Skin of body (tissue), 2 donors: ENCODE data around the gene ANKHD1. TPM values are rescaled to one million over a fixed set of nuclear protein-coding genes. Genes with fewer than 3 reads are reported as not detected.

ENCODE experiments used
- DNase-seq: peaks from one replicate; lab custom pipeline; 2025; lab: John Stamatoyannopoulos, UW
- total RNA-seq: library from RNA; depleted of rRNA; stranded (reverse); fragments of >200 nt; gene quantifications from one replicate; pipeline ENCODE4 v1.2.3, GENCODE V29; 2014

Gene ANKHD1
- total RNA-seq, result 132 TPM

- DNase-seq, result peak; percentile 100
These were observed at the start of gene ANKHD1 for GRCh38 chr5:140401362-140402257. ANKHD1 (plus strand) TSS chr5:140401833; CDS start chr5:140401968, 135 bp downstream.

DNA sequence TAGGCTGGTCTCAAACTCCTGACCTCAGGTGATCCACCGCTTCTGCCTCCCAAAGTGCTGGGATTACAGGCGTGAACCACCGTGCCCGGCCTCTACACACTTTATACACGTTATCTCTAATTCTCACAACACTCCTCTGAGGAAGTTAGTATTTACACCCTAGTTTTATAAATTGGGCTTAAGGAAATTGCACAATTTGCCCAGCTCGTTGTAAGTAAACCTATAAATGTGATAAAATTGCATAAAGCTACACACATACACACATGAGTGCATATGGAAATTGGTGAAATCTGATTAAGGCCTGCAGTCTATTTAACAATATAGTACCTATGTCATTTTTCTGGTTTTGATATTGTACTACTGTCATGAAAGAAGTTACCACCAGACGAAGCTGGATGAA, 46.1 kb upstream of the ANKHD1 start:
- DNase-seq, result no peak

DNA sequence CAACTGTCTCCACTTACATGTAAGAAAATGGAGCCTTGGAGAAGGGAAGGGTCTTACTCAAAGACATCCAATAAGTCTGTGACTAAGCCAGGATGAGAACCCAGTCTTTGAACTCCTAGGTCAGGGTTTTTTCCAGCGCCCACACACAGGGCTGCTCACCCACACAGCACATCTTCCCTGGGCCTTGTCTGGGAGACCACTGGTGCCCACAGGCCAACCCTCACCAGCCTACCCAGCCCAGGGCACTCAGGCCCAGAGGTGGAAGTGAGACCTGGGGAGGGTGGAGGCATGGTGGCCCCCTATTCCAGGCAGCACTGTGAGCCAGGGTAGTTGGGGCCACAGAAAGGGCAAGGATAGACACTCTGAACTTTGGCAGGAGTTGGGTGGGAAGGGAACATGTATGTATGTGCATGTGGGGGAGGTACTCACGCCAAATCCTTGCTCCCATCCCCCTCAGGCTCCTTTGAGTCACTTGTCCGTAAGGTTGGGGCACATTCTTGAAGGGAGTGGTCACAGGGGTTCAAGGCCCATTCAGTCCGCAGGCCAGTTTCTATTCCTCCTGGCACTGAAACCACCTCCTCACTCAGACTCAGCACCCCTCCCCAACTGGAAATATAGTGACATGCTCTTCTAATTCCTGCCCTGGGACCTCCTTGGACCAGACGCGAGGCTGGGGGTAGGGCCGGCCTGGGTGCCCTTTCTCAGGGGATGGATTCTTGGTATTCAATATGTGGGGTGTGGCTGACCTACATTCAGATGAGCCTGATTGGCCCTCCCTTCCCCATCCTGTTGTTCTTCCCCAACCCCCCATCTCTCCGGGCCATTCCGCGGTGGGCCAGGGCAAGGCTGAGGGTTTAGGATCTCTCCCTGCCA, 44.5 kb upstream of the ANKHD1 start:
- no peak for DNase-seq

DNA sequence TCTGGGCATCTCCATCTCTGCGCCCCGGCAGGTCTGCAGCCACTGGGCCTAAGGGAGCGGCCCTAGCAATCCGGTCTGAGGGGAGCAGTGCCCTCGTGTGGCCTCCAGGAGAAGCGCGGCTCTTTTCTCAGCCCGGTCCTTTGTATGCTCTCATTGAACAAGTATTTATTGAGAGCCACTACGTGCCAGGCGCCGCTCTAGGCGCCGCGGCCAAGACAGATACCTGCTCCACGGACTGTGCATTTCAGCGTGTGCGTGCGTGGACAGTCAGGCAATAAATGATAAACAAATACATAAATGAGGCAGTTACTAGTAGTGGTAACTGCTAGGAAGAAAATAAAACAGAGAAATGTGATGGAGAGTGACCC, 43.9 kb upstream of the ANKHD1 start:
- peak; percentile 70 for DNase-seq

DNA sequence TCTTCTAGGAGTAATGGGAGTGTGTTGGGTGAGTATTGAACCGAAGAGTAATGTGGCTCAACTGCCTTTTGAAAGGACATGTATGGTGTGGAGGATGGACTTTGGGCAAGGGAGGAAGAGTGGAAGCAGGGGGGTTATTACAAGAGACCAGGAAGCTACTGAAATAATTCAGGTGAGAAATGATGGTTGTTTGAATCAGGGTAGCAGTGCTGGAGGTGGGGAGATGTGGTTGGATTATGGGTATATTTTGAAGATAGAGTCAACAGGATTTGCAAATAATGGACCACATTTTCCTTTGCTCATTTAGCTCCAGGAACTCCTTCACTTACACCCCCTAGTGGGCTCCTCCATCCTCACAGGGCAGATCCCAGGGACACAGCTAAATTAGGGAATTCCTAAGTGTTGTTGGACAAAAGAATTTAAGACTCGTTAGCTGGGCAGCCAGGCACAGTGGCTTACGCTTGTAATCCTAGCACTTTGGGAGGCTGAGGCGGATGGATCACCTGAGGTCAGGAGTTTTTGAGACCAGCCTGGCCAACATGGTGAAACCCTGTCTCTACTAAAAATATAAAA, 42.8 kb upstream of the ANKHD1 start:
- no peak for DNase-seq

- no peak for DNase-seq
These were observed 41.5 kb upstream of the ANKHD1 start, which contains the start of gene SLC4A9 for GRCh38 chr5:140360101-140360500. SLC4A9 (plus strand) TSS chr5:140360194; CDS start chr5:140360237, 43 bp downstream.

DNA sequence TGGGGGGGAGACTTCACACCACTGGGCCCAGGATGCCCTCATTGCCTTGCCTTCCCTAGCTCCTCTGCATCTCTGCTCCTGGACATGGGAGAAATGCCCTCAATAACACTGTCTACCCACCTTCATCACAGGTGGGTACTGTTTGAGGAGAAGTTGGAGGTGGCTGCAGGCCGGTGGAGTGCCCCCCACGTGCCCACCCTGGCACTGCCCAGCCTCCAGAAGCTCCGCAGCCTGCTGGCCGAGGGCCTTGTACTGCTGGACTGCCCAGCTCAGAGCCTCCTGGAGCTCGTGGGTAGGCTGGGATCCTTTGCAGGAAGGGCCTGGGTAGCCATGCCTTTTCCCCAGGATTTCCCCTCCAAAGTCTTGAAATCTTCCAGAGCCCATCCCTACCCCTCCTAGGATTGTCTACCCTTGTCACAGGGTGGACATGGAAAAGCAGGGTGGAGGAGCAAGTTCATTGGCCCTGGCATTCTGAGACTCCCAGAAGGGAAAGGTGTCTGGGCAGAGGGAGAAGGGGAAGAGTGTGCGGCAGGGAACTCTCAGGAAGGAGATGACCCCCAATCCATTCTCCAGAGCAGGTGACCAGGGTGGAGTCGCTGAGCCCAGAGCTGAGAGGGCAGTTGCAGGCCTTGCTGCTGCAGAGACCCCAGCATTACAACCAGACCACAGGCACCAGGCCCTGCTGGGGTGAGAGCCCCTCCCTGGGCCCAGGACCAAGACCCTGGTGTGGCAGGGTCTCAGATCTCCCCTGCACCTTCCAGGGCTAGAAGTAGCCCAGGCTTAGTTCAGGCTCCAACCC, 40.8 kb upstream of the ANKHD1 start:
- DNase-seq, result no peak

- no peak for DNase-seq
These were observed 39.7 kb upstream of the ANKHD1 start for GRCh38 chr5:140361901-140362300.

GRCh38 chr5:140362311-140362710, 39.3 kb upstream of the ANKHD1 start:
- no peak for DNase-seq

DNA sequence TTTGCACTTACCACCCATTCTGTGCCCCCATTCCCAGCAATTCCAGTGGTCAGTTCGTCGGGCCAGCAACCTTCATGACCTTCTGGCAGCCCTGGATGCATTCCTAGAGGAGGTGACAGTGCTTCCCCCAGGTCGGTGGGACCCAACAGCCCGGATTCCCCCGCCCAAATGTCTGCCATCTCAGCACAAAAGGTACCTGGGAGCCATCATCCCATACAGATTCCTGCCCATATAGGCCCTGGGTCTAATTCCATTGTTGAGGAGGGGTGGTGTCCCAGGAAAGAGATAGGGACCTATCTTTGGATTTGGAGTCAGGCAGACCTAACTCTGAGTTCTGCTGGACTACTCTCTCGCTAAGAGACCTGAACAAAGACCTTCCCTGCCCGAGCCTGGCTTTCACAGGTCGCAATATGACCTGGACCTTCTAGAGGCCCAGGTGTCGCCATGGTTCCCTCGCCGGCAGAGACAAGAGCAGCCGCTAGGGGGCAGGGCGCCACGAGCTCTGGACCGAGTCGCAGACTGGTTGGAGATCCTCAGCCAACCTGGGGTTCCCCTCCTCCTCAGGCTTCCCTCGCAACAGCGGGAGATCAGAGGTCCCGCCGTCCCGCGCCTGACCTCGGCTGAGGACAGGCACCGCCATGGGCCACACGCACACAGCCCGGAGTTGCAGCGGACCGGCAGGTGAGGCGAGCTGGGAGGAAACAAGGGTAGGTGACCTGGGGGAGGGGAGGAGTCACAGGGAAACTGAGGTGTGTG, 38.6 kb upstream of the ANKHD1 start:
- peak; percentile 45 for DNase-seq

DNA sequence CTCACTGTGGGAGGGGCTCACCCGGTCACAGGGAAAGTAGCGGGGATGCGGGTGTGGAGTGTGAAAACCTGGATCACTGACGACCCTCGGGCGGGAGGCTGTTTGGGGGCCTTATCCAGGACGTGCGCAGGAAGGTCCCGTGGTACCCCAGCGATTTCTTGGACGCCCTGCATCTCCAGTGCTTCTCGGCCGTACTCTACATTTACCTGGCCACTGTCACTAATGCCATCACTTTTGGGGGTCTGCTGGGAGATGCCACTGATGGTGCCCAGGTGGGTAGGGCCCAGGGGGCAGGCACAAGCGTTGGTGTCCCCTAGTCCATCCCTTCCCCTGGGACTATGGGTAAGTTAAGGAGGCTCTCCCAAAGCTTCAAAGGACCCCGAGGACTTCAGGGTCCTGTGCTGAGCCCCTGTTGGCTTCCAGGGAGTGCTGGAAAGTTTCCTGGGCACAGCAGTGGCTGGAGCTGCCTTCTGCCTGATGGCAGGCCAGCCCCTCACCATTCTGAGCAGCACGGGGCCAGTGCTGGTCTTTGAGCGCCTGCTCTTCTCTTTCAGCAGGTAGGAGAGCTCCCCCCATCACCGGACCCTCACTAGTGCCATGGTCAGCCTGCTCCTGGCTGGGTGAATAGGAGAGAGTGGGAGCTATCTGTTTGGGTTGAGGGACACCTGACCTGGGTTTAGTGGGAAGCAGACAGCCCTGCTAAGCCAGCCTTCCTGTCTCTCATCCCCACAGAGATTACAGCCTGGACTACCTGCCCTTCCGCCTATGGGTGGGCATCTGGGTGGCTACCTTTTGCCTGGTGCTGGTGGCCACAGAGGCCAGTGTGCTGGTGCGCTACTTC, 37.8 kb upstream of the ANKHD1 start:
- DNase-seq, result no peak

DNA sequence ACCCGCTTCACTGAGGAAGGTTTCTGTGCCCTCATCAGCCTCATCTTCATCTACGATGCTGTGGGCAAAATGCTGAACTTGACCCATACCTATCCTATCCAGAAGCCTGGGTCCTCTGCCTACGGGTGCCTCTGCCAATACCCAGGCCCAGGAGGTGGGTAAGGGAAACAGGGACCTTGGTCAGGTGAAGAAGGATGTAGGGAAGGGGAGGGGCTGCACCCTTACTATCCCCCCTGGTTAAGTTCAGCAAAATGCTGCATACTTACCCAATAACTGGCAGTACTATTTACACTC, 37.2 kb upstream of the ANKHD1 start:
- no peak for DNase-seq

DNA sequence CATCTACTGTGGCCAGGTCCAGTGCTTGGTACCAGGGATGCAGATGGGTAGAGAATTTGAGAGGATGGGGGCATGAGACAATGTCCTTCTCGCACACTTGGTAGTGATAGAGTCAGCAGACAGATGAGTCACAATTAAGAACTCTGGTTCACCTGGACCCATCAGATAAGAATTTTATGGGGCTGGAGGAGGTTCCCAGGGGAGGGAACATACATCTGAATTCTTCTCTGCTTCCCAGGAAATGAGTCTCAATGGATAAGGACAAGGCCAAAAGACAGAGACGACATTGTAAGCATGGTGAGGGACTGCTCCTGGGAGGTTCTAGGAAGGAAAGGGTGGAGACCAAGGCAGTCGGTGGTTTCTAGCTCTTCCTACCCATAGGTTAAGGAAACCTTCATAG, 36.4 kb upstream of the ANKHD1 start:
- no peak for DNase-seq

GRCh38 chr5:140365941-140366340, 35.7 kb upstream of the ANKHD1 start:
- no peak for DNase-seq

DNA sequence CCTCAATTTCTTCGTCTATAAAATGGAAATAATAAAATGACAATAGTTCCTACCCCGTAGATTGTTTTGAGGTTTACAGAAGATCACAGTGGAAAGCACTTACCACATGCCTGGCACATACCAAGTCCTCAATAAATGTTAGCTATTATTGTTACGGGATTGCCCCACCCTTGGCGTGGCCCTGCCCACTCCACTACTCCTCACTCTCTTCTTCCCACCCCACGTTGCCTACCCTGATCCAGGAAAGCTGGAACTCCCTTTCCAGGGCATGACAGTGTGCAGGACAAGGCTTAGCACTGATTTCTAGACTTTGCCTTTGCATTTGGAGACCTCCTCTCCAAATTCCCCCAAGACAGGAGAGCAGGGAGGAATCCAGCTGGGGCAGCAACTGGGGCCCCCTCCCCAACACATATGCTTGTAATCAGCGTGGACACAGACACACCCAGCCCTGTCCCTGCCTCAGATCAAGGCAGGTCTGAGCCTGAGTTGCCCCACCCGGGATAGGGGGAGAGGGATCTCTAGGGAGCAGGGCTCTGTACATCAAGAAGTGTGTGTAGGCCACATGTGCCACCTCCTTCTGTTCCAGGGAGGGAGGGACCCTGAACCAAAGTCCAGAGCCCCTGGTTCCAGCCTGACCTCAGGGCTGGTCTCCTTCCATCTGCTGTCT, 34.9 kb upstream of the ANKHD1 start:
- no peak for DNase-seq

- DNase-seq, result no peak
These were observed 34.2 kb upstream of the ANKHD1 start for GRCh38 chr5:140367256-140368013.

DNA sequence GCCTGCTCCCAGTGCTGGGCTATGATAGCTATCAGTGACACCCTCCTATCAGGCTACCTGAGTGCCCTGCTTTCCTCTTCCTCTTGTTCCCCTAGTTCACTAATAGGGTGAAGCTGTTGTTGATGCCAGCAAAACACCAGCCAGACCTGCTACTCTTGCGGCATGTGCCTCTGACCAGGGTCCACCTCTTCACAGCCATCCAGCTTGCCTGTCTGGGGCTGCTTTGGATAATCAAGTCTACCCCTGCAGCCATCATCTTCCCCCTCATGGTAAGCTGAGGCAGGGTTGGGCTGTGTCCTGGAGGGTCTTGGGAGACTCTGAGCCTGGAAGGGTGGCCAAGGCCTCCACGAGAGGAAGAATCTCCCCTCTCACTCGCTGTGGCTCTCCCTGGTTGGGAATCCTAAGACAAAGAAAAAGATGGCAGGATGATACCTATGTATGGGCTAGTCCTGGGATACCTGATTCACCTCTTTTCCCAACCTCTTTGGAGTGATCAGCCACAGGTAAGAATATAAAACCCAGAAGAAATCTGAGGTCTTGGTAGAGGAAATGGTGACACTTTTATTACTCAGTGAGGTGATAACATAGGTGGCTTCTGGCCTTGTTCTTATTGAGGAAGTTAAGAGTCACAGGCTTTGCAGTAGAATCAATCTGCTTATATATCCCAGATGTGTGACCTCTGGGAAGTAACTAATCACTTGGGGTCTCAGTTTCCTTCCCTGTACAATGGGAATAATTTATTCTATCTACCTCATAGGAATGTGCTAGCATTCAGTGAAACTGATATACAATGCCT, 30.1 kb upstream of the ANKHD1 start:
- DNase-seq, result no peak
